ENCODE data around the gene FCAMR.

The FCAMR gene

DNA sequence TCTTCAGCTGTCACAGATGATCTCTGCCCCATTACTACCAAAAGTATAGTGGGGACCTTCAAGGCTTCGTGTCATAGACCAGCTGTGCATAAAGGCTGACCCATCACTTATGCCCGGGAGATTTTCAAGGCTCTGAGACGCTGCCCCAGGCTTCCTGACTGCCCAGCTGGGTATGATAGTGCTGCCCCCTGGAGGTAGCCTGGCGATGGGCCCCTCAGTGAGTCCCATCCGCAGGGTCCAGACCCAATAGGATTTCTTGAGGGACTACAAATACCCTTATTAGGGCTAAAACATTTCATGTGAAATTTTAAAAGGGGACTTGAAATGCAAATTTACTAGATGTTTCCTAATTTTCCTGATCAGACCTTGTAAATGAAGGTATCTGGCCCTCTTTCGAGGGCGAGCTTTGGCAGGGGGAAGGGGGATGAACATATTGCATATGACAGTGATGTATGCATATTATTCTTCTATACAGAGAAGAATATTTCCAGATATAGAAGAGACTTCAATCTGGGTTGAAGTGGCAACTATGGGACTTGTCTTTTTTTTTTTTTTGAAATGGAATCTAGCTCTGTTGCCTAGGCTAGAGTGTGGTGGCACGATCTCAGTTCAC lies 36.8 kb downstream of the FCAMR start:
- Histone ChIP-seq H3K4me1 (ENCODE audit: insufficient read depth, poor library complexity, severe bottlenecking) (no peaks in the 10 kb centered on the region), H3K27ac (ENCODE audit: poor library complexity, severe bottlenecking) (no peak overlapping the region), H3K36me3 (ENCODE audit: low read depth) (no peaks in the 10 kb centered on the region), H3K9me3 (ENCODE audit: severe bottlenecking) (no peaks in the 10 kb centered on the region), H3K27me3 (ENCODE audit: insufficient read depth, poor library complexity, severe bottlenecking) (no peaks in the 10 kb centered on the region), H3K4me3 (ENCODE audit: severe bottlenecking) (no peak overlapping the region)
- ATAC-seq (ENCODE audit: low read depth) (no peak), DNase-seq (ENCODE audit: low spot score) (no peak)
- TF ChIP-seq, protein P1, sequence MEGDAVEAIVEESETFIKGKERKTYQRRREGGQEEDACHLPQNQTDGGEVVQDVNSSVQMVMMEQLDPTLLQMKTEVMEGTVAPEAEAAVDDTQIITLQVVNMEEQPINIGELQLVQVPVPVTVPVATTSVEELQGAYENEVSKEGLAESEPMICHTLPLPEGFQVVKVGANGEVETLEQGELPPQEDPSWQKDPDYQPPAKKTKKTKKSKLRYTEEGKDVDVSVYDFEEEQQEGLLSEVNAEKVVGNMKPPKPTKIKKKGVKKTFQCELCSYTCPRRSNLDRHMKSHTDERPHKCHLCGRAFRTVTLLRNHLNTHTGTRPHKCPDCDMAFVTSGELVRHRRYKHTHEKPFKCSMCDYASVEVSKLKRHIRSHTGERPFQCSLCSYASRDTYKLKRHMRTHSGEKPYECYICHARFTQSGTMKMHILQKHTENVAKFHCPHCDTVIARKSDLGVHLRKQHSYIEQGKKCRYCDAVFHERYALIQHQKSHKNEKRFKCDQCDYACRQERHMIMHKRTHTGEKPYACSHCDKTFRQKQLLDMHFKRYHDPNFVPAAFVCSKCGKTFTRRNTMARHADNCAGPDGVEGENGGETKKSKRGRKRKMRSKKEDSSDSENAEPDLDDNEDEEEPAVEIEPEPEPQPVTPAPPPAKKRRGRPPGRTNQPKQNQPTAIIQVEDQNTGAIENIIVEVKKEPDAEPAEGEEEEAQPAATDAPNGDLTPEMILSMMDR (IDR thresholded peaks at IDR 0.05; ENCODE audit: poor library complexity, severe bottlenecking): no peak

DNA sequence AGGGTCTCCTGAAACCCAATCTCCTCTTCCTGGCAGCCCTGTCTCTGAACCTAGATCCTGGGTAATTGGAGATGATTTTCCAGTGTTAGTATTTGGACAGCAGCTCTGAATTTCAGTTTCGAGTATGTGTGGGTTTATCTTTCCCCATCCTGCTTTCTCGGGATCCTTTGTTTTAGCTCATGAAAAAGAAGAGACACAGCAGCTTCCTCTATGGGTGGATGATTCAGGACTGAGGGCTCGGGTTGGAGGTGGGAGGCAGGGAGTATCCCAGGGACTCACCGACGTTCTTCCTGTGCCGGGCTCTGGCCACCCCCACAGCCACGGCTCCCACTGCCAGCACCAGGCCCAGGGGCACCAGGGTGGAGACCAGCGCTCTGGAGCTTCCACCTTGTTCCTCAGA lies 38.1 kb downstream of the FCAMR start:
- Histone ChIP-seq H3K9me3 (ENCODE audit: severe bottlenecking) (no peaks in the 10 kb centered on the region), H3K27ac (ENCODE audit: poor library complexity, severe bottlenecking) (no peak overlapping the region), H3K27me3 (ENCODE audit: insufficient read depth, poor library complexity, severe bottlenecking) (no peaks in the 10 kb centered on the region), H3K36me3 (ENCODE audit: low read depth) (no peaks in the 10 kb centered on the region), H3K4me3 (ENCODE audit: severe bottlenecking) (no peak overlapping the region), H3K4me1 (ENCODE audit: insufficient read depth, poor library complexity, severe bottlenecking) (no peaks in the 10 kb centered on the region)
- ATAC-seq (ENCODE audit: low read depth) (no peak), DNase-seq (ENCODE audit: low spot score) (no peak)
- TF ChIP-seq, protein P1 (IDR thresholded peaks at IDR 0.05; ENCODE audit: poor library complexity, severe bottlenecking): no peak

DNA sequence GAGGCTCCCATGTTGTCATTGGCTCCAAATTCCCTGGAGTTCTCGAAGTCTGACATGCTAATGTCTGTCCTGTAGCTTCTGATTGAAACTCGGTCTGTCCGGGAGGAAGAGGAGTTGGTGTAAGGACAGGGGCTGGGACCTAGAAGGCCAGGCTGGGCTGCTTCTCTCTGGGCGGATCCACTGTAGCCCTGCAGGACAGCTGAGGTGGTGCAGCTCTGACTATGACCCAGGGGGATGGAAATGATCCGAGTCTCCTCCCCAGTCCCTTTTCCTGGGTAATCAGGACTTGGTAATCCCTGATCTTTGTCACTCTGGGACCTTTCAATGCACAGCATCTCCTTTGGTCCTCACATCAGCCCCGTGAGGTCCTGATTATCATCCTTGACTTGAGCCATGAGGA lies 38.6 kb downstream of the FCAMR start:
- H3K9me3 ChIP-seq (ENCODE audit: severe bottlenecking): no peaks in the 10 kb centered on the region
- TF ChIP-seq, protein P1 (IDR thresholded peaks at IDR 0.05; ENCODE audit: poor library complexity, severe bottlenecking): no peak
- no peaks in the 10 kb centered on the region for H3K27me3 ChIP-seq (ENCODE audit: insufficient read depth, poor library complexity, severe bottlenecking)
- H3K4me3 ChIP-seq (ENCODE audit: severe bottlenecking): no peak overlapping the region
- no peak overlapping the region for H3K27ac ChIP-seq (ENCODE audit: poor library complexity, severe bottlenecking)
- no peaks in the 10 kb centered on the region for H3K36me3 ChIP-seq (ENCODE audit: low read depth)
- no peak for DNase-seq (ENCODE audit: low spot score)
- ATAC-seq (ENCODE audit: low read depth): no peak
- H3K4me1 ChIP-seq (ENCODE audit: insufficient read depth, poor library complexity, severe bottlenecking): no peaks in the 10 kb centered on the region

DNA sequence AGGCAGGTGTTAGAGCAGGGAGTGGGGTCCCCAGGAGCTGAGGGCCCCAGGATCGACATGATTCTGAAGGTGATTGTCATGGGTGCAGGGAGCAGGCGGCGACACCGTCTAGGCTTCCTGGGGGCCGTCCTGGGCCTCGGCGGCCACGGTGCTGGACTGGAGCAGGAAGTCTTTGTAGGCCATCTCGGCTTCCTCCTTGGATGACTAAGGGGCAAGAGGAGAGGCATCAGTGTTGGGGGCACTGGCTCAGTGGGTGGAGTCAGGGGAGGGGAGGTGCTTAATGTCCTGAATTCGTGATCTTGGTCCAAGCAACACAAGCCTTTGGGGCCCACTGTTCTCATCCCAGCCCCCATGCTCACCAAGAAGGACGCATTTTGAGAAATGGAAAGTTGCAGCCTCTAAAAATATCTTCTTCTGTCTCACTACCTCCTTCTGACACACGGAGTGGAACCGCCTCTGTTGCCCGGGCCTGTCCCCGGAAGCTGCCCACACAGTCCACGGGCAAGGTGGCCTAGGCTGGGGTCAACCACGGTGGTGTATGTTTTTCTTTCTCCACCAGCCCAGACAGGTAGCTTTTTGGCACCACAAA lies 40.0 kb downstream of the FCAMR start:
- H3K27ac ChIP-seq (ENCODE audit: poor library complexity, severe bottlenecking): no peak overlapping the region
- no peaks in the 10 kb centered on the region for H3K9me3 ChIP-seq (ENCODE audit: severe bottlenecking)
- no peaks in the 10 kb centered on the region for H3K4me1 ChIP-seq (ENCODE audit: insufficient read depth, poor library complexity, severe bottlenecking)
- TF ChIP-seq, protein P1 (IDR thresholded peaks at IDR 0.05; ENCODE audit: poor library complexity, severe bottlenecking): no peak
- no peak overlapping the region for H3K4me3 ChIP-seq (ENCODE audit: severe bottlenecking)
- no peaks in the 10 kb centered on the region for H3K36me3 ChIP-seq (ENCODE audit: low read depth)
- no peak for ATAC-seq (ENCODE audit: low read depth)
- no peaks in the 10 kb centered on the region for H3K27me3 ChIP-seq (ENCODE audit: insufficient read depth, poor library complexity, severe bottlenecking)
- DNase-seq (ENCODE audit: low spot score): no peak

DNA sequence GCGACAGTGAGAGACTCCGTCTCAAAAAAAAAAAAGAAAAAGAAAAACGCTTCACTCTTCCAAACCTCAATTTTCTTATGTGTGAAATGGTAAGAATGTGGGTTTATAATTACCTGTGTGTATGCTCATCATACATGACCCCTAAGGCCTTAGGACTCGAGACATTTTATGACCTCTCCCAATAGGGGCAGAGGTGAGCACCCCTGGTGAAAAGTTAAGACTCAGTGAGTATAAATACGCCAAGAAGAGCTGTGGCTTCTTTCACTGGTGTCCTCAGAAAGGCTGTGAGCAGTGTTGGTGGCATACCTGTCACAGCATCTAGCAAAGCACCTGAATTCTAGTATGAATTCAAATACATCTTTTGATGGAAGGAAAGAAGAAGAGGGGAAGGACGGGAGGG lies 40.7 kb downstream of the FCAMR start:
- Histone ChIP-seq H3K4me1 (ENCODE audit: insufficient read depth, poor library complexity, severe bottlenecking) (no peaks in the 10 kb centered on the region), H3K4me3 (ENCODE audit: severe bottlenecking) (no peak overlapping the region), H3K27me3 (ENCODE audit: insufficient read depth, poor library complexity, severe bottlenecking) (no peaks in the 10 kb centered on the region), H3K36me3 (ENCODE audit: low read depth) (no peaks in the 10 kb centered on the region), H3K27ac (ENCODE audit: poor library complexity, severe bottlenecking) (no peak overlapping the region), H3K9me3 (ENCODE audit: severe bottlenecking) (no peaks in the 10 kb centered on the region)
- no peak for DNase-seq (ENCODE audit: low spot score)
- TF ChIP-seq, protein P1 (IDR thresholded peaks at IDR 0.05; ENCODE audit: poor library complexity, severe bottlenecking): no peak
- no peak for ATAC-seq (ENCODE audit: low read depth)
